ENCODE measurements around the gene TPM1.

GRCh38 chr15:63063877-63064409, 21.4 kb downstream of the TPM1 start:
- no peak for TF ChIP-seq REST (IDR thresholded peaks at IDR 0.05; ENCODE audit: insufficient read depth in 1 of 2, low read depth in 2 of 2, low read length in 2 of 2)
- TF ChIP-seq TAF1 (IDR thresholded peaks at IDR 0.05; ENCODE audit: borderline replicate concordance, insufficient read depth, low read length), result no peak
- no peak for TF ChIP-seq POLR2AphosphoS5 (IDR thresholded peaks at IDR 0.05; ENCODE audit: low read depth, low read length)
- no peak for TF ChIP-seq SIN3A (IDR thresholded peaks at IDR 0.05; ENCODE audit: borderline replicate concordance, insufficient read depth, low read length)
- no peak for TF ChIP-seq FOXP2 (optimal IDR thresholded peaks at IDR 0.05; ENCODE audit: borderline replicate concordance, extremely low read depth, extremely low read length, insufficient read depth)

All from PFSK-1 (cell line).